Esophagus squamous epithelium (tissue), 5 donors: ENCODE measurements around the gene PLEKHH1. TPM values are rescaled to one million over a fixed set of nuclear protein-coding genes. Genes with fewer than 3 reads are reported as not detected.

Experiments
- DNase-seq: peaks from one replicate; lab custom pipeline; 2025; lab: John Stamatoyannopoulos, UW
- H3K27ac ChIP-seq, 4 donors: fragments of 200-600 bp; sonication (generic); one replicate each; pipeline ENCODE4 v1.5.1; 2016 to 2019; ENCODE audit warnings: mild to moderate bottlenecking in 1 of 4
- H3K27me3 ChIP-seq, 4 donors: fragments of 200-600 bp; sonication (generic); 1 replicate in 3 of 4; 2 replicates in 1 of 4; pipeline versions ENCODE4 v1.5.1 to v1.6.0; 2017 to 2021; ENCODE audit warnings: antibody characterized with exemption in 1 of 4
- H3K36me3 ChIP-seq, 3 donors: fragments of 200-600 bp; sonication (generic); one replicate each; pipeline ENCODE4 v1.5.1; 2016 to 2019
- H3K4me1 ChIP-seq, 3 donors: fragments of 200-600 bp; sonication (generic); one replicate each; pipeline ENCODE4 v1.5.1; 2017 to 2019
- H3K4me3 ChIP-seq, 4 donors: fragments of 200-600 bp; sonication (generic); 1 replicate in 3 of 4; 2 replicates in 1 of 4; pipeline ENCODE4 v1.5.1; 2016 to 2019; ENCODE audit warnings: mild to moderate bottlenecking in 2 of 4, moderate library complexity in 1 of 4
- H3K9me3 ChIP-seq, 3 donors: fragments of 200-600 bp; sonication (generic); one replicate each; pipeline ENCODE4 v1.5.1; 2016 to 2019
- CTCF ChIP-seq, 6 experiments: fragments of 450-650 bp in 4 of 6; fragments of 200-600 bp in 2 of 6; sonication (generic) in 2 of 6; IDR thresholded peaks; one replicate each; pipeline ENCODE4 v1.5.1; 2016 to 2019; ENCODE audit warnings: antibody characterized with exemption in 6 of 6, mild to moderate bottlenecking in 4 of 6, moderate library complexity in 4 of 6
- POLR2A ChIP-seq, 4 donors: fragments of 450-650 bp; IDR thresholded peaks; one replicate each; pipeline ENCODE4 v1.6.1; 2017; ENCODE audit warnings: antibody characterized with exemption in 4 of 4, mild to moderate bottlenecking in 4 of 4, moderate library complexity in 3 of 4
- WGBS, 2 donors: methylation state at CpG; one replicate each; pipeline ENCODE4 v1.1.5; 2018; 5-methylcytosine and 5-hydroxymethylcytosine counted together
- intact Hi-C: fragments of 100-400 bp; cut with DNase I; formaldehyde crosslinking; loops from one replicate; pipeline ENCODE4 v1.15.0; 2022
- total RNA-seq, 4 donors: library from RNA; depleted of rRNA; stranded (reverse); fragments of >200 nt; gene quantifications; one replicate each; pipeline ENCODE4 v1.1.0, GENCODE V29; 2016
- donor health status: DM: yes; HTN: yes; CAD: no.

Gene PLEKHH1
- total RNA-seq, 4 donors from 2014 or later, result 4.1 to 7.9 (median 5.7) TPM

GRCh38 chr14:67487332-67487731 lies 45.8 kb upstream of the PLEKHH1 start:
- Histone ChIP-seq H3K27ac (no peak overlapping the region), H3K36me3 (no peaks in the 10 kb centered on the region), H3K4me1 (peaks cover 2 to 18% (median 11%) of the 10 kb centered on the region in 3 donors), H3K4me3 (no peak overlapping the region), H3K27me3 (no peaks in the 10 kb centered on the region), H3K9me3 (no peaks in the 10 kb centered on the region)
- 77 to 96% methylated on average over 4 of the region's 4 CpGs for WGBS, 2 donors
- intact Hi-C loops, result no loop called here
- no peak for DNase-seq
- no peak for TF ChIP-seq POLR2A (IDR thresholded peaks at IDR 0.05)
- TF ChIP-seq CTCF (IDR thresholded peaks at IDR 0.05), result no peak

- TF ChIP-seq POLR2A (IDR thresholded peaks at IDR 0.05) (no peak), CTCF (IDR thresholded peaks at IDR 0.05) (no peak)
- WGBS, 2 donors, result 64 to 68% methylated on average over 7 to 11 of the region's 13 CpGs
- H3K4me1 ChIP-seq, result peaks cover 2 to 18% (median 11%) of the 10 kb centered on the region in 3 donors
- peak within 1 kb of the TSS; percentile 14 to 58 (median 33) for H3K4me3 ChIP-seq
- H3K27ac ChIP-seq, result peak within 1 kb of the TSS; percentile 18 to 76 (median 44)
- no peaks in the 10 kb centered on the region for H3K27me3 ChIP-seq
- no peaks in the 10 kb centered on the region for H3K36me3 ChIP-seq
- intact Hi-C loops, result no loop called here
- DNase-seq, result peak; percentile 41
- peaks cover 0 to 5% (median 2%) of the 10 kb centered on the region in 3 donors for H3K9me3 ChIP-seq
These were observed 44.9 kb upstream of the PLEKHH1 start, which contains the start of gene TMEM229B for GRCh38 chr14:67487937-67488893. TSS of gene TMEM229B (minus strand) at chr14:67488721. CDS start at chr14:67473923, 14,798 bp downstream.

- Histone ChIP-seq H3K27me3 (no peaks in the 10 kb centered on the region), H3K9me3 (peaks cover 0 to 17% (median 8%) of the 10 kb centered on the region in 3 donors), H3K27ac (no peak overlapping the region), H3K4me3 (no peak overlapping the region), H3K36me3 (no peaks in the 10 kb centered on the region), H3K4me1 (peaks cover 2 to 18% (median 11%) of the 10 kb centered on the region in 3 donors)
- intact Hi-C loops, result no loop called here
- DNase-seq, result no peak
- 78 to 94% methylated on average over 2 to 4 of the region's 4 CpGs for WGBS, 2 donors
- TF ChIP-seq CTCF (IDR thresholded peaks at IDR 0.05), result no peak
- no peak for TF ChIP-seq POLR2A (IDR thresholded peaks at IDR 0.05)
These were observed 42.9 kb upstream of the PLEKHH1 start for GRCh38 chr14:67490196-67490595.

- H3K27me3 ChIP-seq, result no peaks in the 10 kb centered on the region
- no peak for DNase-seq
- WGBS, 2 donors, result 96 to 97% methylated on average over 3 of the region's 3 CpGs
- H3K27ac ChIP-seq, result no peak overlapping the region
- peaks cover 0 to 17% (median 8%) of the 10 kb centered on the region in 3 donors for H3K9me3 ChIP-seq
- intact Hi-C loops, result no loop called here
- no peak for TF ChIP-seq CTCF (IDR thresholded peaks at IDR 0.05)
- no peak for TF ChIP-seq POLR2A (IDR thresholded peaks at IDR 0.05)
- H3K4me1 ChIP-seq, result peaks cover 2 to 18% (median 11%) of the 10 kb centered on the region in 3 donors
- no peaks in the 10 kb centered on the region for H3K36me3 ChIP-seq
- no peak overlapping the region for H3K4me3 ChIP-seq
These were observed 41.8 kb upstream of the PLEKHH1 start for GRCh38 chr14:67491285-67491684.
